Inferior parietal cortex (tissue), 1 donor: ENCODE measurements around the gene UFC1.
"Not testable (repeated sequence)": the region's sequence is repeated elsewhere in the genome, so short reads cannot be mapped to it uniquely, and the experiment has no call there.

Source experiments
- DNase-seq: peaks from one replicate; pipeline ENCODE4 v3.0.0-alpha.2; 2016; ENCODE audit errors: extremely low spot score

Gene UFC1

DNA sequence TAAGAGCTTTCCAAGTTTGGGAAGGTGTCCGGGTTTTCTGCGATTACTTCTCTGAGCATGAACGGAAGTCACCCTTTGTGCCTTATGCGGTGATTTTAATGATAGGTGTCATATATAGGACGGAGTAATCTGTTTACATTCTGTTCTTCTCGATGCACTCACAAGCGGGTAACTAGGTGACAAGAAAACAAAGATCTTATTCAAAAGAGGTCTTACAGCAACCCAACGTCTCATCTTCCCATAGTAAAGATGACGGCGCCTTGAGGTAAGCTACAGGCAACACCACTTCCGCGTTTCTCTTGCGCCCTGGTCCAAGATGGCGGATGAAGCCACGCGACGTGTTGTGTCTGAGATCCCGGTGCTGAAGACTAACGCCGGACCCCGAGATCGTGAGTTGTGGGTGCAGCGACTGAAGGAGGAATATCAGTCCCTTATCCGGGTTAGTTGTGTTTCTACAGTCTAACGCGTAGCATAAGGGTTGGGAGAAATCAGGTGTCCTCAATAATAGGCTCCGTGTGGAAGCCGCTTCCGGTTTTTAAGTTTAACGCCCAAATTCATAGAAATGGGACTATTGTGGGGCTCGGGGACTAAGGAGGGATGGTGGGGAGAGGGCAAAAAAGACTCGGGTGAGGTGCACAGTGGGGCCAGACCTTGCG, at the start of gene UFC1:
Gene UFC1 (plus strand): TSS at position 297 of the 656 bp plus-strand sequence. CDS start 20 bp downstream, at position 317.
- DNase-seq = peak; percentile 92

DNA sequence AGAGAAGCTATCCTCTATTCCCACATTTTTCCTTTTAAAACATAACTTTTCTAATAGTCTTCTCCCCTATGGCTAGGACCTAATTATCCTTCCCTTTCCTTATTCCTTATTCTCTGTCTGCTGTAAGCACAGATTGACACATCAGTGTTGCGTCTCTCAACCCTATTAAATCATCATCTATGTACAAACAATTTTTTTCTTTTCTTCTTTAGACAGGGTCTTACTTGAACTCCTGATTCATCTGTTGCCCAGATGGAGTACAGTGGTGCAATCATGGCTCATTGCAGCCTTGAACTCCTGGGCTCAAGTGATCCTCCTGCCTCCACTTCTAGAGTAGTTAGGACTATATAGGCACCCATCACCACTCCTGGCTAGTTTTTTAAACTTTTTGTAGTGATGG, 47.3 kb upstream of the UFC1 start:
- DNase-seq = no peak

DNA sequence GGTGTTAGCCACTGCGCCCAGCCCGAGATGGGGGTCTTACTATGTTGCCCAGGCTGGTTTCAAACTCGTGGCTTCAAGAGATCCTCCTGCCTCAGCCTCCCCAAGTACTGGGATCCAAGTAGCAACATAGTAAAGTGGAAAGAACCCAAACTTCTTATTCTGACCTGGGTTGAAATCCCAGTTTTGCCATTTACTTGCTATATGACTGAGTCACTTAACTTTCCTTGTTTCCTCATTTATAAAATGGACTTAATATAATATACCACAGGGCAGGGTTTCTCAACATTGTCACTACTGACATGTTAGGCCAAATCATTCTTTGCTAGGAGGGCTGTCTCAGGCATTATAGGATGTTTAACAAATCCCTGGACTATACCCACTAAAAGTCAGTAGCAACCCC, 42.7 kb upstream of the UFC1 start:
- DNase-seq = no peak

DNA sequence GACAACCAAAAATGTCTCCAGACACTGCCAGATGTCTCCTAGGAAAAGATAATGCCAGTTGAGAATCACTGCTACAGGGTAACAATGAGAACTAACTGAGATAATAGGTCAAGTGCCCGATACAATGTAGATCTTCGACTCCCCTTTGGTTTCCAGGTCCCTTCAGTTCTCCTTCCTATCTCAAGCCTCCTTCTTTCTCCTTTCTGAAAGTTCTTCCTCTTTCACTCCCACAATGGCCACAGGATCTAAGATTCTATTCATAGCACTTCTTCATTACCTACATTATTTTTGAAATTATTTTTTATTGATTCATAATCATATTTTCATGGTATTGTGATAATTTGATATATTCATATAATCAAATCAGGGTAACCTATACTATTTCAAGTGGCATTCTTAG, 42.3 kb upstream of the UFC1 start:
- no peak for DNase-seq

DNA sequence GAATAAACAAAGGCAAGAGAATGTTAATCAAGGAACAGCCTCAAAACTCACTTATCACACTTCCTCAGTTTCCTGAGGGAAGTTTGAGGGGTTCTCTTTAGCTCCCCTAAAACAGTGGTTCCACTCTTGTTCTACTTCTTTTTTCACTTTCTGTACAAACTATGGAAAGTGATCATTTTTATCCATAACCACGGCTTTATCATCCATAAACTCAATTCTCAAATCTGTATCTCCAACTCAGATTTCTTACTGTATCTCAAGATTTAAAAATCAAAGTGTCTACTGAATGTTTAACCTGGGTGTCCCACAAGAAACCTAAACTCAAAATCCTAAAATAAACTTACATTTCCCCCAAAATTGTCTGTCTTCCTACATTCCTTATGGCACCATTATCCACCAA, 39.9 kb upstream of the UFC1 start:
- no peak for DNase-seq

DNA sequence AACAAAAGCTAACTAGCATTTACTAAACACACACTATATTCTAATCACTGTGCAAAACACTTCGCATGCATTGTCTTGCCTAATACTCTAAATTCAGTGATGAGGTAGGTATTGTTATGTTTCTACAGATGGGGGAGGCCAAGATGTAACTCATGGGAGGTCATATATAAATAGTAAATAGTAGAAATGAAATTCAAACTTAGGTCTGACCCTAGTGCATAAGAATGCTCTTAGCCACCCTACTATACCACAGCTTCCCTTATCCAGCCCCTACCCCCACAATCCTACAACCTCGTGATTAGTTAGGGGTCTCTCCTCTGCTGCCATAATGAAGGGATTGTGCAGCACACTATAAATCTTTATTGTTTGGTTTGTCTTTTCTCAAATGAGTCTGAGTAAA, 39.2 kb upstream of the UFC1 start:
- DNase-seq = no peak

DNA sequence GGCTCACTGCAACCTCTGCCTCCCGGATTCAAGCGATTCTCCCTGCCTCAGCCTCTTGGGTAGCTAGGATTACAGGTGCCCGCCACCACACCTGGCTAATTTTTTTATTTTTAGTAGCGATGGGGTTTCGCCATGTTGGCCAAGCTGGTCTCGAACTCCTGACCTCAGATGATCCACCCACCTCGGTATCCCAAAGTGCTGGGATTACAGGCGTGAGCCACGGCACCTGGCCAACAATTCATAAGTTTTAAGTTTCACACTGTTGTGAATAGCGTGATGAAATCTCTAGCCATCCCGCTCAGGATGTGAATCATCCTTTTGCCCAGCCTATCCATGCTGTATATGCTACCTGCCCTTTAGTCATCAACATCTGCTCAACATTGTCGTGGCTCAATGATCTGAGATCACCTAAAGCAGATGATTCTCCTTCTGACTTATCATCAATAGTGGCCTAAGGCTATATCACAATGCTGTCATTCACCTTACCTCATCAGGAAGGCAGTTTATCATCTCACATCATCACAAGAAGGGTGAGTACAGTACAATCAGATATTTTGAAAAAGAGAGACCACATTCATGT, 38.6 kb upstream of the UFC1 start:
- no peak for DNase-seq

DNA sequence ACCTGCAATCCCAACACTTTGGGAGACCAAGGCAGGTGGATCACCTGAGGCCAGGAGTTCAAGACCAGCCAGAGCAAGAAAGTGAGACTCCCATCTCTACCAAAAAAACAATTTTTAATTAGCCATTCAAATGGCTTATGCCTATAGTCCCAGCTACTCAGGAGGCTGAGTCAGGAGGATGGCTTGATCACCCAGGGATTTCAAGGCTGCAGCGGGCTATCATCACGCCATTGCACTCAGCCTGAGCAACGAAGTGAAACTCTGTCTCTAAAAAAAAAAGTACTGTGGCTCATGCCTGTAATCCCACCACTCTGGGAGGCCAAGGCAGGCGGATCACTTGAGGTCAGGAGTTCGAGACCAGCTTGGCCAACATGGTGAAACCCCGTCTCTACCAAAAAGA, 37.8 kb upstream of the UFC1 start:
- DNase-seq = not testable (repeated sequence)

DNA sequence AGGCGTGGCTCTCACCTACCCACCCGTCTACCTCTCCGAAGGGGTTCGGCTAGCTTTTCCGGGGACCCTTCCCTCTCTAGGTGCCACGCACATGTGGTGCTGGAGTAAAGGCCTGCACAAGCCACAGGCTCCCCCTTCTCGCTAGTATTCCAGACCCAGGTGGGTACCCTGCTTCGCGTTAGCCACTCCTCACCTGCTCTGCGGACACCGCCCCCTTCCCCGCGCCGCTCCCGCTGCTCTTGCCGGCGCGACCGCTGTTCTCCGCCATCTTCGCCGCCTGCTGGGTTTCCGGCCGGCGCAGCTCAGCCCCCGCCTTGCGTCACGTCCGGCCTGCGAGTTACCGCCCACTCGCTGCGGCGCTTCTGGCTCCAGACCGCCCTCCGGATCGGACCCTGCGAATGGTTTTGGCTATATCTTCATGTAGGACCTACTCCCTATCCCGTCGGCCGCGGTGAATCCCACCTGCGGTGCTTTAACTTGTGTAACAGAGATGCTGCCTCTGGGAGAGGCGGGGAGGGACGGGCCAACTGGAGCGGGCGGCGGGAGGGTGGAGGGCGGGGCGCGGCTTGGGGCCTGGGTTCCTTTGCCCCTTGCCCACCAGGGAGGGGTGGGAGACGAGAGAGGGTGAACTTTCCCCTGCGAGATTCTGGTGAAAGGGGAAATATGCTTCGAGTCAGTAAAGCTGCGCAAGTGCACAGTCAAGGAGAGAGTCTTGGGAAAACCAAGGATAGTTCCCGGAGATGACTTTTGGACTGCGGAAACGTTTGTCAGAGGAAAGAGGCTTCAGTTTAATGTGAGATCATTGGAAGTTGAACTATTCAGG, 35.8 kb upstream of the UFC1 start, which contains the start of the genes NIT1 and PFDN2:
Gene NIT1 (plus strand): TSS at position 347 of the 823 bp plus-strand sequence. CDS start 72 bp downstream, at position 419.
Gene PFDN2 (minus strand): TSS at position 279 of the 823 bp plus-strand sequence. CDS start 11 bp downstream, at position 268.
- DNase-seq = peak; percentile 88

DNA sequence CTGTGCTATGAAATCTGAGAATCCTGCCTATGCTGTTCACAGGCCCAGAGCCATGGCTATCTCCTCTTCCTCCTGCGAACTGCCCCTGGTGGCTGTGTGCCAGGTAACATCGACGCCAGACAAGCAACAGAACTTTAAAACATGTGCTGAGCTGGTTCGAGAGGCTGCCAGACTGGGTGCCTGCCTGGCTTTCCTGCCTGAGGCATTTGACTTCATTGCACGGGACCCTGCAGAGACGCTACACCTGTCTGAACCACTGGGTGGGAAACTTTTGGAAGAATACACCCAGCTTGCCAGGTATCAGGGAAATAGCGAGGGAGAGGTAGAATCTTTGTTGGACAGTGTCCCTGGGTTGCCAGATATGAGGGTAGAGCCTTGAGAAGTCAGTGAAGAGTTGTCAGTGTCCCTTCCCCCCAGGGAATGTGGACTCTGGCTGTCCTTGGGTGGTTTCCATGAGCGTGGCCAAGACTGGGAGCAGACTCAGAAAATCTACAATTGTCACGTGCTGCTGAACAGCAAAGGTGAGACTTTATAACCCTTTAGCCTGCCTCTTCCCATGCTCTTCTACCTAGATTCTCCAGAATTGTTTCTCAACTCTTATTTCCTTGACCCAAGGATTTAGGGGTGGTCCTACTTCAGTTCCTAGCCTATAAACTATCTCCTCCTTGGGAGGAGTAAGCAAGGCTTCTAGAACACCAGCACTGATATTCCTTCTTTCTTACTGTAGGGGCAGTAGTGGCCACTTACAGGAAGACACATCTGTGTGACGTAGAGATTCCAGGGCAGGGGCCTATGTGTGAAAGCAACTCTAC, 34.5 kb upstream of the UFC1 start:
- DNase-seq = peak; percentile 33

DNA sequence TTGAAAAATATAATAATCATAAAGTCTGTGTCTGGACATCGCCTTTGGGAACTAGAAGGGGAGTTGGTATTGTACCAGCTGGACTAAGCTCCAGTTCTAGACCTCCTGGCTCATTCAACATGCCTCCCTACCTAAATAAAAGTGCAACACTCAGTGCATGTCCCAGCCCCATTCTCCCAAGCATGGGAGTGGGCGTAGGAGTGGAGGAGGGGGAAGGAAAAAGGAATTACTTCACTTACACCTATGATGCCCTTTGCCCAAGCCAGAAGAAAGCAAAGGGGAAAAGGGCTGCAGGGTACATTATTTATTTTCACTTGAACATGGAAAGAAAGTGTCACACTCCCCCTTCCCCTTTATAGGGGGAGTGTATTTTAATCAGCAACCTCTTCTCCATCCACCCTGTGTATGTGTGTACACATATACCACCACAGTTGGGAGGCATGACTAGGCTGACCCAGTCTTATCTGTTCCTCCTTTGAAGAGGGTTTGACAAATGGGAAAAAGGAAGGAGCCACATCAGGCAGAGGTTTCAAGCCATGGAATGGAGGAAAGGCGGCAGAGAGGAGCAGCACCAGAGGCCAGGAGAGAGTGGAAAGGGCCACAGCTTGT, 32.6 kb upstream of the UFC1 start:
- DNase-seq = no peak

DNA sequence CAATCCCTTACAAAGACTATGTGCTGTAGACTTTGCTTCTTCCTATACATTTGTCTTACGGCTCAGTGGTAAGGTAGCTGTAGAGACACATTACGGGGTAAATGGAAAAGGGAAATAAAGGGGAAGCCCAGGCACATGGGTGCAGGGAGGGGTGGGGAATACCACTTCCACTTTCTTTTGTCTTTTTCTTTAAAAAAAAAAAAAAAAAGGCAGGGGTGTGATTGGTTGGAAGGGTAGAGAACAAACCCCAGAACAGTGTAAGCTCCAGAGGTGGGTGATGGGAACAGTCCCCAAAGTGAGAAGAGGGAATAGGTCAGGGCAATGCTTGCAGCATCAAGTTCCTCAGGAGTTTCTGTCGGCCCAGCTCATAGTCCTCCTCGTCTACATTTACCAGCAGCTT, 31.9 kb upstream of the UFC1 start:
- DNase-seq = no peak

DNA sequence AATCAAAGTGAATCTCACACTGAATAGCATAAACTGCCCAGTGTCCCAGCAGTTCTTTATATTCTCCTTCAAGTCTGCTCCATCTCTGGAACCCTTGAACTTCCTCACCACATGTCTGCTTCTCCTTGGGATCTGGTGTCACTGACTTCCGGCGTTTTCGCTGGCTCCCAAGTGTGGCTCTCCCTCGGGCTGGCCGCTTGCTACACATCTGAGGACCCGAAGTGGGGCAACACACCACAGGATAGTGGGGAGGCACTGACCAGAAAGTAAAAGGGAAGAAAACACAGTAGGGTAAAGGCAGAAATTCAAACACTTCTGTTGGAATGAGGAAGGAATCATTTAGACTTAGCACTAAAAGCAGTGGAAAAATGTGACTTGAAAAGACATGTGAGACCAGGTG, 30.8 kb upstream of the UFC1 start:
- no peak for DNase-seq

DNA sequence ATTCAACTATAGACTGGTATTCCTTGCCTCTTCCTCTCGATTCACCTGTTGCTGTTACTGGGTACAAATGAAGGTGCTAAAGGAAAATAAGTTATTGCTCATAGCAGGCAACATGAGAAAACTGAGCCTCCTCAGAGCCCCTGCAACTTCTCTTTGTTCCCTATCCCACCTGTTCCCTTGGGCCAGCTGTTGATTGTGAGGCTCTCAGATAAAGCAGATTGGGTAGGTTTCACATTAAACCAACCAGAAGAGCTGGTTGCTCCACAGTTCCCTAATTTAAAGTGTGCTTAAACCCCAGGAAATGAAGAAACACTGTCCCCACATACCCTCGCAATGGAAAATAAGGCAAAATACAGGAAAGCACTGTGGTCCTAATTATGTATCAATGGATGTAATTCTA, 26.1 kb upstream of the UFC1 start:
- DNase-seq = no peak

DNA sequence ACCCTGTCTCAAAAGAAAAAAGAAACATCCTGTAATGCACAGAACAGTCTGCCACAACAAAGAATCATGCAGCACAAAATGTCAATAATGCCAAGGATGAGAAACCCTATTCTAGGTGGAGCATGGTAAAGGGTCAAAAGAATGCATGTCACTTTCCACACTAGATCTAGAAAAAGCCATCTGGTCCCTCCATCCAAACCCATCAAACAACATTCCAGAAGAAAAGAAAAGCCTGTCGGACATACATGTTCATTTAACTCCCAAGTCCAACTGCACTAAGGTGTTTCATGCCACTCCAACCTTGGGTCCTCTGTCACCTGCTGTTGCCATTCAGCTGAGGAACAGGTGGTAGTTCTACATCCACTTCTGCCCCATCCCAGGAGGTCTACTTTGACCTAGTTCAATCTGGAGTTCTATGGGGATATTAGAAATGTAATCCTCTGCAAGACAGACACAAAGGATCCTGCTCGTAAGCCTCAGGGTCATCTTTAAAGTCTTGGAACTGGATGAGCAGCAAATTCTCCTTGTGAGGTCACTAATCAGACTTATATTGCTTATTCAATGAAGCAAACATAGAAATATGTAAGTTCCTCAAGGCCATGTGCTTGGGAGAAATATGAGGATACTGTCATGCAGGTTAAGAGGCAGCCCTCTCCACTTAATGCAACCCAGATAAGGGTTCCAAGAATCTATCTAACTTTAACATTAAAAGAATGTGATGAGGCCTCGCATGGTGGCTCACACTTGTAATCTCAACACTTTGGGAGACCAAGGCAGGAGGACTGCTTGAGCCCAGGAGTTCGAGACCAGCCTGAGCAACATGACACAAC, 25.0 kb upstream of the UFC1 start:
- DNase-seq = no peak

DNA sequence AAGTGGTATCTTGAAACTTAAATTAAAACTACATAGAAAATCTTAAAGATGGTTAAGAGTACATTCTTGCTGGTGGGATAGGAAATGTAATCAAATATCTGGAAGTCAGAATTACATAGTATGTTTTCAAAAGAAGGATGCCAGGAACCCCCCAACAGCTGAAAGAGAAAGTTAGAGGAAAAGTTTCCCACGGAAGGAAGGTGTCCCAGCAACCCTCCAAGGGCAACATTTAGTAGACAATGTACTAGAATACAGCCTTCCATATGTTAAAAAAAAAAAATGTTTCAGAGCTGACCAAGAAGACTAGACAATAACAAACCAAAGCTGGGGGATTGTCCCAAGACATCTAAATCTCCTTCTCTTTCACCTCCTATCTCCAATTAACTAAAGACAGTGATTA, 23.5 kb upstream of the UFC1 start:
- no peak for DNase-seq

DNA sequence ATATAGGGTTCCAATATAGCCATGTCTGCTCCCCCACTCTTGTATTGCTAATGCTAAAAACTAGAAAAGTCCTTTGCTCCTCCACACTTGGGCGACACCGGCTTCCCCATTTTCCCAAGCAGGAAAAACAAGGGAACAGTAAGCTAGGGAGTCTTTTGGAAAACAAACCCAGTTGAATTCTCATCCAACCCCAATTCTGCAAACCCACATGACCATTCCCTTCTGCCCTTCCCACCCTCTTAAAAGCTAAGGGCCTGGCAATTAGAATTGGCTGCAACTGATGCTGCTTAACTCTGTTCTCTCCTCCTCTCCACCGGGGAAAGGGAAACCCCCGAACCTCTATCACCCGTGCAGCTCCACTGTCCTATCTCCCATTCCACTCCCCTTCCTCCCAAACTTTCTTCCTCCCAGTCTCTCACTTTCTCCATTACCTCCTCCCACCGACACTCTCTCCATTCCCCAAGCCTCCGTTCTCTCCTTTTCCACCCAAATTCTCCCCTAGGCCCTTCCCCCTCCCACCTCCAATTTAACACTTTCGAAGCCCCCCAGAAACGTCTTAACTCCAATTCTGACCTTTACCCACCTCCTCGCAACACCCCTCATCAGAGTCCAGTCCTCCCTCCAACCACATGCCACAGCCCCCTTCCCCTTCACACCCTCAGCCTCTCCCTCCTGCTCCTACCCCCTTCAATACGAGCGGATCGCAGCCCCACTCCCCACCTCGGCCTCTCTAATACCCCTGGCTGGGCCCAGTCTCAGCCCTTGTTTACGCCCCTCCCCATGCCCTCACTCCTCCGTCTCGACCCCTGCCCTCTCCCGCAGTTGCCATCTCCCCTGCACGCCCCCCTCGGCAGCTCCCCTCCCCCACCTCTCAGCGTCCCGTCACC, 22.0 kb upstream of the UFC1 start:
- DNase-seq = no peak

DNA sequence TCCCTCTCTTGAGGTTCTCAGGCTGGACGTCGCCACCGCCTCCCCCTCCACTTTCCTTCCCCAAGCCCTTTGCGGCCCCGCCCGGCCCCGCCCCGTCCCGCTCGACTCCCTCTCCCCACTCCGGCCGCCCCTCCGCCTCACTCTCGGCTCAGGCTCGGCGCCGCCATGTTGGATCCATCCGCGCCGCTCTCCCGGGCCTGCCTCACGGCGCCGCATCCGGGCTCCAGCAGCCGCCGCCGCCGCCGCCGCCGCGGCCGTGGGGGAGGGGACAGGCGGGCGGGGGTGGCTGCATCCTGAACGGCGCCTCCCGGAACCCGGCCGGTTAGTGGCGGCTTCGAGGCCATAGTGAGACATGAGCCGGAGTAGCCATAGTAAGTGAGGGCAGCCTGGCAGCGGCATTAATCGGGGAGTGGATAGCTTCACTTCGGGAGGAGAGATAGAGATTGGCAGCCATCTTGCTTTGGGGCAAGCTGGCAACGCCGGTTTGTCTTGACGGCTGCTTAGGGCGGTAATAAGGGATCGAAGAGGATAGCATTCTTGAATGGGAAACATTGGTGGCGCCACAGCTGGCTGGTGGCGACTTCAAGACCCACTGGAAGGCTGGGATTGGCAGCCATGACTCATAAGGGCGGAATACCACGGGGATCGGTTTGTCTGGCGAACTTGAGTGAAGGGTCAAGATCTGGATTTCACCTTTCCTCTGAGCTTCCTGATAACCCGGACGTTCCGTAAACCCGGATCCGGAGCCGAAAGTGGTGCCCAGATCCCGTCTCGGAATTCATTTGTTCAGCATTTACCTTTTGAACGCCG, 21.2 kb upstream of the UFC1 start, which contains the start of gene DEDD:
Gene DEDD (minus strand): TSS at position 258 of the 810 bp plus-strand sequence. CDS start 8,205 bp downstream, outside the sequence.
- DNase-seq = peak; percentile 95
